Measurements from ENCODE around the gene CTNNBL1.

- TF ChIP-seq POLR2A (IDR thresholded peaks at IDR 0.05) (no peak), CTCF (IDR thresholded peaks at IDR 0.05) (no peak)
Measured at GRCh38 chr20:37849156-37849555, 155.3 kb downstream of the CTNNBL1 start.
